Posterior cingulate gyrus (tissue), 11 donors: ENCODE measurements around the gene MTM1.

Source experiments
- DNase-seq, 10 donors: peaks; one replicate each; pipeline versions ENCODE4 v3.0.0 to v3.0.0-alpha.2; 2020 to 2021; ENCODE audit warnings: mixed read lengths in 3 of 10
- intact Hi-C: fragments of 100-400 bp; cut with DNase I; formaldehyde crosslinking; loops from one replicate; pipeline ENCODE4 v1.15.1; 2023

The MTM1 gene

DNA sequence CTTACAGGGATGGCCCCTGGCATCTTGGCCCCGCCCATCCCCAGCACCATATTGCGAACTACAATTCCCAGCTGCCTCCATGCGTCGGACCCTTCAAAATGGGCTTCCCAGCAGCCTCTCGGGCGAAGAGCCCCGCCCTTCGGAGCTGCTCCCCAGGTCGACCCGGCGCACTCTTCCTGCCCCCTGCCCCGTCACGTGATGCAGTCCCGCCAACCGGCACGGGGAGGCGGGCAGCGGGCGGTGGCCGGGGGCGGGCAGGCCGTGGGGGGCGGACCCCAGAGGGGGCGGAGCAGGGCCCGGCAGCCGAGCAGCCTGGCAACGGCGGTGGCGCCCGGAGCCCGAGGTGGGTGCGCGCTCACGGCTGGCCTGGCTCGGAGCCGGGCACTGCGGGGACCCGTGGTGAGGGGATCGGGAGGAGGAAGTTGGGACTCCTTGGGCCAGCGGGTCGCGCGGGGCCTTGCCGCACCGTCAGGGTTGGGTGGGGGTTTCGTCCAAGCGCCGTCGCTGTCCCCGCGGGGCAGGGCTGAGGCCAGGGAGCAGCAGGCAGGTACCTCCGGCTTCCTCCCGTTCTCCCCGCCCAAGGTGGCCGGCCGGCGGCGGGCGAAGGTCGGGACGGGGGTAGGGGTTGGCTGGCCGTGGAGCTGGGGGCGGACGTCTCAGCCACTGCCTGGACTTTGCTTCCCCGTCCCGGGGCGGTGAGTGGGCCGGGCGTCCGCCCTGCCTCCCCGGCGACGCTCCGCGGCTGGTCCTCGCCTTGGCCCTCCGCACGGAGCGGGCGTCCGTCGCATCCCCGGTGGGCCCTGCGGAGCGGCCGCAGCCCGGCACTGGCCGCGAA, at the start of gene MTM1:
Gene MTM1 (plus strand): TSS at position 302 of the 835 bp plus-strand sequence. CDS start 23,994 bp downstream, outside the sequence.
- DNase-seq, result peak; percentile 86 to 99 (median 90)
- intact Hi-C loops, result loop anchor here (10.0 kb wide), 1 partner anchor 204 kb away; the partner anchor contains the start of gene MAMLD1

DNA sequence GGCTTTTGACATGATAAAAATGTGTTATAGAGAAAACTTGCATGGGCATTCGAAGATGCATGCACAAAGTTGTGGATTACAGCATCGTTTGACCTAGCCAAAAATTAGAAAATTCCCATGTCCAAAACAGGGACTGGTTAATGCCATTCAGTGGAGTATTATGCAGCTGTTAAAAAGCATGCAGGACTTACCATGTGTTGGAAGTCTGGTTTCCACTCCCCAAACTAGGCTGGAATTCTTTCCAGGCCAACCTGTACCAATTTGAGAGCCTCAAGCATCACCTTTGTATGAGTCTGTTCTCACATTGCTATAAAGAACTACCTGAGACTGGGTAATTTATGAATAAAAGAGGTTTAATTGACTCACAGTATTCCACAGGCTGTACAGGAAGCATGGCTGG, 45.9 kb upstream of the MTM1 start:
- intact Hi-C loops, result no loop called here
- no peak for DNase-seq

- intact Hi-C loops, result no loop called here
- peak; percentile 67 to 96 (median 77) for DNase-seq
Measured at GRCh38 chrX:150525061-150525919, 43.1 kb upstream of the MTM1 start.

- peak in 1 of 10 donors; percentile 79 for DNase-seq
- intact Hi-C loops, result no loop called here
Measured at GRCh38 chrX:150526692-150527091, 41.7 kb upstream of the MTM1 start.

DNA sequence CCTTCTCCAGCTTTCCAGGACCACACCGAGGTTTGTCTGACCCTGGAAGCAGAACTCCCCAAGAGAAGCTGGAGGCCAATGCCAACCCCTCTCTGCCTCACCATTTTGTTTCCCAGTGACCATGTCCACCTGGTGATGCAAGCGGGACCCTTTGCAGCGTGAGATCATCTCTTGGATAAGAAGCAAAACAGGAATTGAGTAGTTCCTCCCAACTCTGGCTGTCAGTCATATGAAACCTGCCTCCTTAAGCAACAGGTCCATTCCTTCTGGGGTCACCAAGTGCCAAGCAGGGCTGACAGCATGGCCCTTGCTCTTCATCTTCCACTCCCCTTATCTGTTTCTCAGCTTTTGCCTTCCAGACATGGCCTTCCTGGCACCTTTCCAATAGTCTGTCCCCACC, 41.3 kb upstream of the MTM1 start:
- peak in 1 of 10 donors; percentile 15 for DNase-seq
- intact Hi-C loops, result no loop called here

- intact Hi-C loops, result no loop called here
- no peak for DNase-seq
Measured at GRCh38 chrX:150529587-150529986, 38.8 kb upstream of the MTM1 start.

GRCh38 chrX:150530821-150531220, 37.6 kb upstream of the MTM1 start:
- intact Hi-C loops, result no loop called here
- peak in 1 of 10 donors; percentile 52 for DNase-seq

GRCh38 chrX:150531467-150531866, 37.0 kb upstream of the MTM1 start:
- intact Hi-C loops, result no loop called here
- DNase-seq, result peak in 1 of 10 donors; percentile 71

DNA sequence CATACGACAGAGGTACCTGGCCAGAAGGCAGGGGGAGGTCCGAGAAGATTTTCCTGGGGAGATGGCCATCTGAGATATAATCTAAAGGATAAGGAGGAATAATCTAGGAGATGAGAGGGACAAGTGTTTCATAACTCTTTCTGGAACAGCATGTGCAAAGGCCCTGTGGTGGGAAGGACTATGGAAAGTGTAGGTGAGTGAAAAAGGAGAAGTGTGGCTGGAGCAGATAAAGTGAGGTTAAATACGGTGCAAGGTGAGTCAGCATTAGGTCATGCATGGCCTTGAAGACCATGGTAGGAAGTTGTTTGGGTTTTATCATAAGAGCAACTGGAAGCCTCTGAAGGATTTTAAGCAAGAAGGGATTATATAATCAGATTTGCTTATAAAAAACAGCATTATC, 34.6 kb upstream of the MTM1 start:
- intact Hi-C loops, result no loop called here
- no peak for DNase-seq

DNA sequence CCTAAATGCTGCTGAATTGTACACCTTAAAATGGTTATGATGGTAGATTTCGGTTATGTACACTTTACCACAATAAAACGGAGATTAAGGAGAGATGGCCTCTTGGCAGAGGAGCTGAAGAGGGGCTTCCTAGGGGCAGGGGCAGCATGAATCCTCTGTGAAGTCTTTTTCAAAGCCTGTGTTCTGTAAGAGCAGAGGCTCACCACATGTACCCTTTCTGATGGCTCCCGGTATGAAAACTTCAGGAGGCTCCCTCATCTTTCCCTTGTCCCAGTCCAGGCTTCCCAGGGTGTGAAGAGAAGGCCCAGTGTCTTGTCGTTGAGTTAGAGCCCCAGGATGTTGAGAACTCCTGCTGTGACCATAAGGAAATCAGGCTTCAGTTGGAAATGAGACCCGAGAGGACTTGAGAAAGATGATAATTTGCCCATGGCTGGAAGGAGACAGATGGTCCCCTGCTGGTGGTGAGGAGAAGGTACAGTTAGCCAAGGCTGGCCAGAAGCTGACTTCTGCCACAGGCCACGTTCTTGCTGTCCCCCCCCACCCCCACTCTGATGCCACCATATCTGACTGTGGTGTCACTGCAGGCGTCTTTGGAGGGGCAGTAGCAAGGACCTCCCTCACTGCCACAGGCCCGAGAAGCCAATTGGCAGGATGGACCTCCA, 31.8 kb upstream of the MTM1 start:
- DNase-seq, result no peak

GRCh38 chrX:150537851-150538250, 30.6 kb upstream of the MTM1 start:
- DNase-seq, result no peak
- intact Hi-C loops, result no loop called here

More for the DNA sequence above, 31.8 kb upstream of the MTM1 start:
- intact Hi-C loops, result no loop called here

DNA sequence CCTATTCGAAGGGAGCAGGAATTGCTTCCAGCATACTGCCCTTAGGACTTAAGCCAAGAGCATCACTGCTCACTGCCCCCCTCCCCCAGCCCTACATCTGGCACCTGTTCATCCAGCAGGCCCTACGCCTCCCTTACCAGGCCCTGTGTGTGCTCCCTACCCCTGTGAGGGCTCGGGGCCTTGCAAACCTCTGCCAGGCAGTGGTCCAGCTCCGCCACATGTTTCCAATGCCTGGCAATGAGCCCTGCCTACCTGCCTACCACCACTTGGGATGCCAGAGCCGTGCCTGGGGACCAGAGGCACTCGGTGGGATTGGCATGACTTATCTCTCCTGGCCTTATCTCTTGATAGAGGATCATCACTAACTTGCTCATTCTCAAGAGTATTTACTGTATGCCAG, 27.5 kb upstream of the MTM1 start:
- intact Hi-C loops, result no loop called here
- DNase-seq, result no peak

DNA sequence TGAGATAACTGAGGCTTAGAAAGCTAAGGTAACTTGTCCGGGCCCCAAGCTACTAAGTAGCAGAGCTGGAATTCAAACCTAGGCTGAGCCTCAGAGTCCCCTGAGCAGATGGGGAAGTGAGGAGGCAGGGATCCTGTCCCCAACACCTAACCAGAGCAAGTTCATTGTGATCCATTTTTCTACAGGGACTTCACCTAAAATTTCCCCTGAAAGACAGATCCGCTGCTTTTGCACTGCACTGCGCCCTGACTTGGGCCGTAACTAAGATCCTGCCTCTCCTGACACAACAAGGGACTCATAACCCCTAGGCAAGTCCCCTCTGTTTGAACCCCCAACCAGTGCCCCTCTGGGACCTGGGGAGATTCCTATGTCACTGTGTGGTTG, 25.6 kb upstream of the MTM1 start:
- intact Hi-C loops, result no loop called here
- DNase-seq, result no peak

- intact Hi-C loops, result no loop called here
Measured at GRCh38 chrX:150543230-150544155, 24.9 kb upstream of the MTM1 start.

DNA sequence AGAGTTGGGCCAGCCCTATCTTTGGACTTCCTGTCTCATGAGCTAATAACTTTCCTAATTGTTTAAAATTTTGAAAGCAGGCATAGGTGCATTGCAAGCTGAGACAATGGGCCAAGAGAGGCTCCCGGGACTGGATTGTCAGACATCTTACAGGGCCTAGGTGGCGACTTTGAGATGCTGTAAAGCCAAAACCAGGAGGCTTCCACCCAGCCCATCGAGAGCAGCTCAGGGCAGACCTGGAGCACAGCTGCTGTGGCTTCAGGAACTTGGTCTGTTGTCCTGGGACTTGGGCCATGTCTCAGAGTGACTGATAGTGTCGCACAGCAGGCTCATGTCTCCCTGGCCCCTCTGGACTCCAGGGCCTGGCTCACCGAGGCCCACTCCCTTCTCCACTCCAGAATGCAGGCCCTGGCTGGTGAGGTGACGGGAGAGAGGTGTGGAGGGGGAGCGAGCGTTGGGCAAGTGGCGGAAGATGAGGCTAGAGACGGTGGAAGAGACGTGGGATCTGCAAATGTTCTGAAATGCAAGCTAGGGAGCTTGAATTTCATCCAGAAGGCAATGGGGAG, 24.1 kb upstream of the MTM1 start:
- intact Hi-C loops, result no loop called here
- no peak for DNase-seq

More at GRCh38 chrX:150543230-150544155, 24.9 kb upstream of the MTM1 start:
- DNase-seq, result no peak

GRCh38 chrX:150544835-150545770, 23.3 kb upstream of the MTM1 start:
- intact Hi-C loops, result no loop called here
- no peak for DNase-seq

DNA sequence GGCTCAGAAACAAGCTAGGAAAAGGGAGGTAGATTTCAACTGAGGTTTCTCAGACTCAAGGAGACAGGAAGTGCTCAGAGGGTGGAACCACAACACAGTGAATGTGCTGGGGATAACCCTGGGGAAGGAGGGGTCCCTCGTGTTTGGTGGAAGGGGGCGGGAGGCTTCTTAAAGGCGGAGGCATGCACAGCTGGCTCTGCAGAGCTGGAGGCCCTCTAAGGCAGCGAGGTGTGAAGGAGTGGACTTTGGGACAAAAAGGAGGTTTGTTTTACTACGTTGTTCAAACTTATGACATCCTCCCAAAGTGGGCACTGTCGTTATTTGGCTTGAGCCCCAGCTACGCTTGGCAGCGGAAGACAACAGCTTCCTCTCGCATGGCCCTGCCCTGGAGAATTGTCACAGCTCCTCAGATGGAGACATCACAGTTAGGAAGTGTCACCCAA, 21.7 kb upstream of the MTM1 start:
- intact Hi-C loops, result no loop called here
- DNase-seq, result no peak
